ENCODE data around the gene ARHGAP22. TPM values are rescaled to one million over a fixed set of nuclear protein-coding genes. Genes with fewer than 3 reads are reported as not detected.
A peak's percentile ranks its signal among the peaks of the same experiment; 100 is the strongest.

Gene ARHGAP22
- total and polyA plus RNA-seq, 2 experiments from 2014 or later = 3.2 to 7.8 TPM

DNA sequence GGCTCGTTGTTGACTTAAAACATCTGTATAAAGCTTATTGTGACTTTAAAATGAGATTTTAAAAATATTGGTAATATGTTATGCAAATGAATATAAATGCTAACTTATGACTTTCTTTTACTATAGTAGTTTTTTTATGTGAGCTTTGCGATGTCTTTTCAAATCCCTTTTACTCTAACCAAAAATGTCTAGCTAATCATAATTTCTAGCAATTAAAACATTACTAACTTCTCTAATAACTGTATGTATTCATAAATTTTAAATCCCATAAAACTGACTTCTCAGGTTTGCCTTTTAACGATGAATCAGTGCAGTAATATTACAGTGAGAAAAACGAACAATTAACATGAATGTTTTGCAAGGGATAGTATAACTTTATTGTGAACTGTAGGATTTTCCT, 185.2 kb downstream of the ARHGAP22 start:
- DNase-seq (ENCODE audit: low read depth in 1 of 2, low spot score in 1 of 2) = no peak
- no peak overlapping the region for H3K27ac ChIP-seq
- H3K4me1 ChIP-seq (ENCODE audit: low read depth) = no peaks in the 10 kb centered on the region
- peaks cover 15% of the 10 kb centered on the region for H3K36me3 ChIP-seq
- TF ChIP-seq, protein P1, sequence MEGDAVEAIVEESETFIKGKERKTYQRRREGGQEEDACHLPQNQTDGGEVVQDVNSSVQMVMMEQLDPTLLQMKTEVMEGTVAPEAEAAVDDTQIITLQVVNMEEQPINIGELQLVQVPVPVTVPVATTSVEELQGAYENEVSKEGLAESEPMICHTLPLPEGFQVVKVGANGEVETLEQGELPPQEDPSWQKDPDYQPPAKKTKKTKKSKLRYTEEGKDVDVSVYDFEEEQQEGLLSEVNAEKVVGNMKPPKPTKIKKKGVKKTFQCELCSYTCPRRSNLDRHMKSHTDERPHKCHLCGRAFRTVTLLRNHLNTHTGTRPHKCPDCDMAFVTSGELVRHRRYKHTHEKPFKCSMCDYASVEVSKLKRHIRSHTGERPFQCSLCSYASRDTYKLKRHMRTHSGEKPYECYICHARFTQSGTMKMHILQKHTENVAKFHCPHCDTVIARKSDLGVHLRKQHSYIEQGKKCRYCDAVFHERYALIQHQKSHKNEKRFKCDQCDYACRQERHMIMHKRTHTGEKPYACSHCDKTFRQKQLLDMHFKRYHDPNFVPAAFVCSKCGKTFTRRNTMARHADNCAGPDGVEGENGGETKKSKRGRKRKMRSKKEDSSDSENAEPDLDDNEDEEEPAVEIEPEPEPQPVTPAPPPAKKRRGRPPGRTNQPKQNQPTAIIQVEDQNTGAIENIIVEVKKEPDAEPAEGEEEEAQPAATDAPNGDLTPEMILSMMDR (IDR thresholded peaks at IDR 0.05; ENCODE audit: low read depth, low read length) = no peak
- H3K4me3 ChIP-seq = no peak overlapping the region
- no peaks in the 10 kb centered on the region for H3K9me3 ChIP-seq (ENCODE audit: low read depth)
- no peaks in the 10 kb centered on the region for H3K27me3 ChIP-seq

GRCh38 chr10:48418189-48418788, 186.6 kb downstream of the ARHGAP22 start:
- peak overlapping the region; percentile 38 for H3K27ac ChIP-seq

GRCh38 chr10:48417374-48417773, 187.5 kb downstream of the ARHGAP22 start:
- no peak for DNase-seq (ENCODE audit: low read depth in 1 of 2, low spot score in 1 of 2)
- TF ChIP-seq, protein P1 (IDR thresholded peaks at IDR 0.05; ENCODE audit: low read depth, low read length) = no peak
- Histone ChIP-seq H3K4me3 (no peak overlapping the region), H3K27ac (peak overlapping the region; percentile 38), H3K36me3 (peaks cover 15% of the 10 kb centered on the region), H3K4me1 (ENCODE audit: low read depth) (no peaks in the 10 kb centered on the region), H3K27me3 (no peaks in the 10 kb centered on the region), H3K9me3 (ENCODE audit: low read depth) (no peaks in the 10 kb centered on the region)

More at GRCh38 chr10:48418189-48418788, 186.6 kb downstream of the ARHGAP22 start:
- H3K9me3 ChIP-seq (ENCODE audit: low read depth) = no peaks in the 10 kb centered on the region
- H3K4me1 ChIP-seq (ENCODE audit: low read depth) = no peaks in the 10 kb centered on the region
- H3K4me3 ChIP-seq = no peak overlapping the region
- no peak for DNase-seq (ENCODE audit: low read depth in 1 of 2, low spot score in 1 of 2)
- H3K36me3 ChIP-seq = peaks cover 15% of the 10 kb centered on the region
- TF ChIP-seq, protein P1 (IDR thresholded peaks at IDR 0.05; ENCODE audit: low read depth, low read length) = no peak
- no peaks in the 10 kb centered on the region for H3K27me3 ChIP-seq

- no peak overlapping the region for H3K4me3 ChIP-seq
- no peaks in the 10 kb centered on the region for H3K27me3 ChIP-seq
- DNase-seq (ENCODE audit: low read depth in 1 of 2, low spot score in 1 of 2) = no peak
- H3K9me3 ChIP-seq (ENCODE audit: low read depth) = no peaks in the 10 kb centered on the region
- H3K36me3 ChIP-seq = peaks cover 15% of the 10 kb centered on the region
- no peak overlapping the region for H3K27ac ChIP-seq
- TF ChIP-seq, protein P1 (IDR thresholded peaks at IDR 0.05; ENCODE audit: low read depth, low read length) = no peak
- no peaks in the 10 kb centered on the region for H3K4me1 ChIP-seq (ENCODE audit: low read depth)
These were observed 188.2 kb downstream of the ARHGAP22 start for GRCh38 chr10:48416584-48417232.

DNA sequence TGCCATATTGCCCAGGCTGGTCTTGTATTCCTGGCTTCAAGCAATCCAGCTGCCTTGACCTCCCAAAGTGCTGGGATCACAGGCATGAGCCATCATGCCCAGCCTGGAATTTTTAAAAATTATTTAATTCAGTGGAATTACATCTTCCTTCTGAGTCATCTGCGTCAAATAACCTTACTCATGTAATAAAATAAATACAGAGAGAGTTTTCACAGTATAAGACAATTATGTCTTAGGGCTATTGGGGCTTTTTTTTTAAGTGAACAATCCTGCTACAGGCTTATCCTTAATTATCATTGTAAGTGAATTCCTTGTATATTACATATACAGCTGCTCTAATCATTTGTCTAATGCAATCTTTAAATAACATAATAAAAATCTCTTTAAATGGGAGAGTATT, 190.1 kb downstream of the ARHGAP22 start:
- H3K27me3 ChIP-seq = no peaks in the 10 kb centered on the region
- H3K4me3 ChIP-seq = no peak overlapping the region
- no peak overlapping the region for H3K27ac ChIP-seq
- H3K4me1 ChIP-seq (ENCODE audit: low read depth) = no peaks in the 10 kb centered on the region
- TF ChIP-seq, protein P1 (IDR thresholded peaks at IDR 0.05; ENCODE audit: low read depth, low read length) = no peak
- no peak for DNase-seq (ENCODE audit: low read depth in 1 of 2, low spot score in 1 of 2)
- no peaks in the 10 kb centered on the region for H3K9me3 ChIP-seq (ENCODE audit: low read depth)
- H3K36me3 ChIP-seq = peaks cover 10% of the 10 kb centered on the region
